GM23338 (cell line): ENCODE results near the gene STX8.

ENCODE experiments used
- CREB1 ChIP-seq: fragments of 250-450 bp; sonication (Bioruptor Pico); IDR thresholded peaks from 2 replicates; pipeline ENCODE4 v1.5.0; 2020; ENCODE audit warnings: low read depth, mild to moderate bottlenecking, moderate library complexity
- CTCF ChIP-seq, 2 experiments: fragments of 200-600 bp in 1 of 2; sonication (generic) in 1 of 2; conservative IDR thresholded peaks; 2 replicates each; pipeline versions ENCODE4 v1.5.1 to v1.6.1; 2016 to 2017; ENCODE audit warnings: antibody characterized with exemption in 2 of 2, low read depth in 2 of 2, mild to moderate bottlenecking in 2 of 2, moderate library complexity in 1 of 2
- ETS1 ChIP-seq: IDR thresholded peaks from 2 replicates; pipeline ENCODE4 v1.6.1; 2016; ENCODE audit warnings: antibody characterized with exemption
- EZH2 ChIP-seq: fragments of 200-600 bp; sonication (generic); IDR thresholded peaks from one replicate; pipeline ENCODE4 v1.8.0; 2017; ENCODE audit warnings: antibody characterized with exemption, mild to moderate bottlenecking, low read depth; ENCODE audit not compliant: unreplicated experiment
- EZH2phosphoT487 ChIP-seq: fragments of 200-600 bp; sonication (generic); IDR thresholded peaks from one replicate; pipeline ENCODE4 v1.8.1; 2018; ENCODE audit warnings: antibody characterized with exemption; ENCODE audit not compliant: unreplicated experiment
- POLR2AphosphoS5 ChIP-seq: IDR thresholded peaks from 2 replicates; pipeline ENCODE4 v1.6.1; 2016; ENCODE audit warnings: antibody characterized with exemption, low read depth
- REST ChIP-seq: IDR thresholded peaks from one replicate; pipeline ENCODE4 v1.6.1; 2018; ENCODE audit warnings: antibody characterized with exemption; ENCODE audit not compliant: unreplicated experiment
- ZNF462 ChIP-seq: fragments of 250-450 bp; sonication (Bioruptor Pico); IDR thresholded peaks from 2 replicates; pipeline ENCODE4 v1.5.0; 2020; ENCODE audit warnings: mild to moderate bottlenecking, moderate library complexity

- TF ChIP-seq CTCF (conservative IDR thresholded peaks at IDR 0.05; ENCODE audit: low read depth in 2 of 2) (no peak), ZNF462 (no peak), REST (no peak), EZH2 (no peak), POLR2AphosphoS5 (no peak), EZH2phosphoT487 (no peak), ETS1 (no peak), CREB1 (CRISPR knock-in tag) (no peak)
Observed at GRCh38 chr17:9356488-9356911, 219.1 kb downstream of the STX8 start.
